ENCODE measurements around the gene RRP1. TPM values are rescaled to one million over a fixed set of nuclear protein-coding genes. Genes with fewer than 3 reads are reported as not detected.

RRP1 gene
- polyA plus RNA-seq, 3 donors: 2.7 to 5.7 (median 4.6) TPM

- DNase-seq: no peak
- Histone ChIP-seq H3K27ac (ENCODE audit: low read depth in 1 of 2, low read length in 2 of 2) (no peak overlapping the region), H3K9me3 (replicated peaks in 1 of 2; ENCODE audit: control insufficient read depth in 1 of 2, insufficient read depth in 1 of 2, low read length in 2 of 2) (no peaks in the 10 kb centered on the region), H3K79me2 (ENCODE audit: insufficient read depth, low read length) (peaks cover 29% of the 10 kb centered on the region), H3K27me3 (ENCODE audit: control insufficient read depth in 2 of 2, insufficient read depth in 2 of 2, low read length in 2 of 2) (no peaks in the 10 kb centered on the region), H3K36me3 (replicated peaks in 1 of 2; ENCODE audit: control insufficient read depth in 1 of 2, insufficient read depth in 2 of 2, low read length in 2 of 2) (peaks cover 12 to 68% of the 10 kb centered on the region in 2 donors), H2AFZ (ENCODE audit: insufficient read depth, low read depth, low read length, poor library complexity, severe bottlenecking) (no peak overlapping the region), H4K20me1 (ENCODE audit: insufficient read depth, low read length) (peaks cover 60% of the 10 kb centered on the region), H3K4me3 (replicated peaks in 1 of 3; ENCODE audit: low read depth in 2 of 3, low read length in 3 of 3) (no peak overlapping the region), H3K4me2 (replicated peaks; ENCODE audit: extremely low read depth, low read length, poor library complexity, severe bottlenecking) (no peak overlapping the region), H3K4me1 (ENCODE audit: control insufficient read depth in 1 of 2, insufficient read depth in 2 of 2, low read length in 2 of 2) (peaks cover 13 to 17% of the 10 kb centered on the region in 2 donors), H3K9ac (ENCODE audit: insufficient read depth, low read length, poor library complexity, severe bottlenecking) (no peak overlapping the region)
- H3K9me3 Mint-ChIP-seq: peaks cover 0 to 5% (median 0%) of the 10 kb centered on the region in 7 donors
- H3K36me3 Mint-ChIP-seq: peaks cover 50 to 70% of the 10 kb centered on the region in 2 donors
- H3K4me3 Mint-ChIP-seq: no peak overlapping the region
- intact Hi-C loops (cut with micrococcal nuclease): no loop called here
- H3K27me3 Mint-ChIP-seq (ENCODE audit: low read depth in 3 of 3): peaks cover 0 to 4% (median 2%) of the 10 kb centered on the region in 3 donors
- peak overlapping the region in 1 of 7 donors; percentile 74 for H3K27ac Mint-ChIP-seq
- TF ChIP-seq, protein P1, sequence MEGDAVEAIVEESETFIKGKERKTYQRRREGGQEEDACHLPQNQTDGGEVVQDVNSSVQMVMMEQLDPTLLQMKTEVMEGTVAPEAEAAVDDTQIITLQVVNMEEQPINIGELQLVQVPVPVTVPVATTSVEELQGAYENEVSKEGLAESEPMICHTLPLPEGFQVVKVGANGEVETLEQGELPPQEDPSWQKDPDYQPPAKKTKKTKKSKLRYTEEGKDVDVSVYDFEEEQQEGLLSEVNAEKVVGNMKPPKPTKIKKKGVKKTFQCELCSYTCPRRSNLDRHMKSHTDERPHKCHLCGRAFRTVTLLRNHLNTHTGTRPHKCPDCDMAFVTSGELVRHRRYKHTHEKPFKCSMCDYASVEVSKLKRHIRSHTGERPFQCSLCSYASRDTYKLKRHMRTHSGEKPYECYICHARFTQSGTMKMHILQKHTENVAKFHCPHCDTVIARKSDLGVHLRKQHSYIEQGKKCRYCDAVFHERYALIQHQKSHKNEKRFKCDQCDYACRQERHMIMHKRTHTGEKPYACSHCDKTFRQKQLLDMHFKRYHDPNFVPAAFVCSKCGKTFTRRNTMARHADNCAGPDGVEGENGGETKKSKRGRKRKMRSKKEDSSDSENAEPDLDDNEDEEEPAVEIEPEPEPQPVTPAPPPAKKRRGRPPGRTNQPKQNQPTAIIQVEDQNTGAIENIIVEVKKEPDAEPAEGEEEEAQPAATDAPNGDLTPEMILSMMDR (IDR thresholded peaks at IDR 0.05): no peak
- H3K4me1 Mint-ChIP-seq: peaks cover 15% of the 10 kb centered on the region
- 81% methylated on average over 8 of the region's 12 CpGs for WGBS (ENCODE audit: insufficient coverage)
Measured at GRCh38 chr21:43794311-43794710, 4.9 kb downstream of the RRP1 start.

- Mint-ChIP-seq H3K4me3 (no peak overlapping the region), H3K36me3 (peaks cover 50 to 70% of the 10 kb centered on the region in 2 donors), H3K9me3 (peaks cover 0 to 5% (median 0%) of the 10 kb centered on the region in 7 donors)
Measured at GRCh38 chr21:43794857-43795256, 5.5 kb downstream of the RRP1 start.

More at GRCh38 chr21:43794857-43795256, 5.5 kb downstream of the RRP1 start:
- Histone ChIP-seq H3K4me1 (ENCODE audit: control insufficient read depth in 1 of 2, insufficient read depth in 2 of 2, low read length in 2 of 2) (peaks cover 11 to 12% of the 10 kb centered on the region in 2 donors), H3K9me3 (replicated peaks in 1 of 2; ENCODE audit: control insufficient read depth in 1 of 2, insufficient read depth in 1 of 2, low read length in 2 of 2) (no peaks in the 10 kb centered on the region), H3K36me3 (replicated peaks in 1 of 2; ENCODE audit: control insufficient read depth in 1 of 2, insufficient read depth in 2 of 2, low read length in 2 of 2) (peaks cover 12 to 68% of the 10 kb centered on the region in 2 donors), H3K4me2 (replicated peaks; ENCODE audit: extremely low read depth, low read length, poor library complexity, severe bottlenecking) (no peak overlapping the region), H3K9ac (ENCODE audit: insufficient read depth, low read length, poor library complexity, severe bottlenecking) (no peak overlapping the region), H3K79me2 (ENCODE audit: insufficient read depth, low read length) (peaks cover 24% of the 10 kb centered on the region), H3K27me3 (ENCODE audit: control insufficient read depth in 2 of 2, insufficient read depth in 2 of 2, low read length in 2 of 2) (no peaks in the 10 kb centered on the region), H4K20me1 (ENCODE audit: insufficient read depth, low read length) (peaks cover 66% of the 10 kb centered on the region), H3K27ac (ENCODE audit: low read depth in 1 of 2, low read length in 2 of 2) (no peak overlapping the region), H3K4me3 (replicated peaks in 1 of 3; ENCODE audit: low read depth in 2 of 3, low read length in 3 of 3) (no peak overlapping the region), H2AFZ (ENCODE audit: insufficient read depth, low read depth, low read length, poor library complexity, severe bottlenecking) (no peak overlapping the region)
- intact Hi-C loops (cut with micrococcal nuclease): no loop called here
- Mint-ChIP-seq H3K27ac (peak overlapping the region in 2 of 7 donors; percentile 50 to 78), H3K4me1 (peaks cover 14% of the 10 kb centered on the region), H3K27me3 (ENCODE audit: low read depth in 3 of 3) (peaks cover 0 to 4% (median 2%) of the 10 kb centered on the region in 3 donors)
- no peak for DNase-seq
- TF ChIP-seq, protein P1 (IDR thresholded peaks at IDR 0.05): no peak
- WGBS (ENCODE audit: insufficient coverage): 90% methylated on average over 14 of the region's 14 CpGs

Data from CD14-positive monocyte (primary cell).